Glutamatergic neuron (in vitro differentiated cells): ENCODE data around the gene OR2T27. TPM values are rescaled to one million over a fixed set of nuclear protein-coding genes. Genes with fewer than 3 reads are reported as not detected.
"Not testable (repeated sequence)": the region's sequence is repeated elsewhere in the genome, so short reads cannot be mapped to it uniquely, and the experiment has no call there.

Experiments used
- DNase-seq: peaks from one replicate; pipeline ENCODE4 v3.0.0; 2022
- H3K27ac Mint-ChIP-seq: one replicate; pipeline ENCODE4 v1.8.0; 2020; ENCODE audit warnings: mild to moderate bottlenecking, mixed read lengths, inconsistent platforms; ENCODE audit not compliant: unreplicated experiment
- H3K27me3 Mint-ChIP-seq: one replicate; pipeline ENCODE4 v1.8.0; 2020; ENCODE audit warnings: mild to moderate bottlenecking, moderate library complexity, mixed read lengths, inconsistent platforms; ENCODE audit not compliant: unreplicated experiment
- H3K36me3 Mint-ChIP-seq: one replicate; pipeline ENCODE4 v1.8.0; 2020; ENCODE audit warnings: mild to moderate bottlenecking, mixed read lengths, inconsistent platforms; ENCODE audit not compliant: unreplicated experiment
- H3K4me1 Mint-ChIP-seq: one replicate; pipeline ENCODE4 v1.8.0; 2020; ENCODE audit warnings: mild to moderate bottlenecking, low read depth, mixed read lengths, inconsistent platforms; ENCODE audit not compliant: unreplicated experiment
- H3K4me3 Mint-ChIP-seq: one replicate; pipeline ENCODE4 v1.8.0; 2020; ENCODE audit warnings: mild to moderate bottlenecking, mixed read lengths, inconsistent platforms; ENCODE audit not compliant: unreplicated experiment
- H3K9me3 Mint-ChIP-seq: one replicate; pipeline ENCODE4 v1.8.0; 2020; ENCODE audit warnings: mild to moderate bottlenecking, moderate library complexity, mixed read lengths, inconsistent platforms; ENCODE audit not compliant: unreplicated experiment
- total RNA-seq: library from RNA; stranded (reverse); fragmentation: NEBNext Ultra II Directional; extraction: Animal tissue kit (Norgen Biotek cat#: 25700); gene quantifications from one replicate; pipeline ENCODE4 v1.2.1, GENCODE V29; 2021; ENCODE audit not compliant: unreplicated experiment
- TF ChIP-seq, protein P1 (sequence below): fragments of 200-600 bp; sonication (generic); IDR thresholded peaks from one replicate; pipeline ENCODE4 v1.5.0; 2021; ENCODE audit not compliant: partially characterized antibody, unreplicated experiment

The OR2T27 gene
- total RNA-seq, 1 donor from 2014 or later: not detected

GRCh38 chr1:248691567-248692155 is 36.3 kb upstream of the OR2T27 start:
- Mint-ChIP-seq H3K36me3 (peaks cover 8% of the 10 kb centered on the region), H3K9me3 (peaks cover 22% of the 10 kb centered on the region), H3K27me3 (peaks cover 9% of the 10 kb centered on the region), H3K27ac (no peak overlapping the region), H3K4me1 (no peaks in the 10 kb centered on the region), H3K4me3 (no peak overlapping the region)
- DNase-seq: no peak
- TF ChIP-seq, protein P1, sequence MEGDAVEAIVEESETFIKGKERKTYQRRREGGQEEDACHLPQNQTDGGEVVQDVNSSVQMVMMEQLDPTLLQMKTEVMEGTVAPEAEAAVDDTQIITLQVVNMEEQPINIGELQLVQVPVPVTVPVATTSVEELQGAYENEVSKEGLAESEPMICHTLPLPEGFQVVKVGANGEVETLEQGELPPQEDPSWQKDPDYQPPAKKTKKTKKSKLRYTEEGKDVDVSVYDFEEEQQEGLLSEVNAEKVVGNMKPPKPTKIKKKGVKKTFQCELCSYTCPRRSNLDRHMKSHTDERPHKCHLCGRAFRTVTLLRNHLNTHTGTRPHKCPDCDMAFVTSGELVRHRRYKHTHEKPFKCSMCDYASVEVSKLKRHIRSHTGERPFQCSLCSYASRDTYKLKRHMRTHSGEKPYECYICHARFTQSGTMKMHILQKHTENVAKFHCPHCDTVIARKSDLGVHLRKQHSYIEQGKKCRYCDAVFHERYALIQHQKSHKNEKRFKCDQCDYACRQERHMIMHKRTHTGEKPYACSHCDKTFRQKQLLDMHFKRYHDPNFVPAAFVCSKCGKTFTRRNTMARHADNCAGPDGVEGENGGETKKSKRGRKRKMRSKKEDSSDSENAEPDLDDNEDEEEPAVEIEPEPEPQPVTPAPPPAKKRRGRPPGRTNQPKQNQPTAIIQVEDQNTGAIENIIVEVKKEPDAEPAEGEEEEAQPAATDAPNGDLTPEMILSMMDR: no peak

- Mint-ChIP-seq H3K4me3 (no peak overlapping the region), H3K4me1 (no peaks in the 10 kb centered on the region), H3K9me3 (peaks cover 17% of the 10 kb centered on the region), H3K27me3 (peaks cover 5% of the 10 kb centered on the region), H3K27ac (no peak overlapping the region), H3K36me3 (peaks cover 5% of the 10 kb centered on the region)
- TF ChIP-seq, protein P1: no peak
- no peak for DNase-seq
These were observed 33.4 kb upstream of the OR2T27 start for GRCh38 chr1:248688527-248689298.

- H3K4me1 Mint-ChIP-seq: no peaks in the 10 kb centered on the region
- no peak overlapping the region for H3K4me3 Mint-ChIP-seq
- no peaks in the 10 kb centered on the region for H3K27me3 Mint-ChIP-seq
- no peak for DNase-seq
- H3K9me3 Mint-ChIP-seq: peaks cover 9% of the 10 kb centered on the region
- no peak overlapping the region for H3K27ac Mint-ChIP-seq
- no peaks in the 10 kb centered on the region for H3K36me3 Mint-ChIP-seq
- TF ChIP-seq, protein P1: no peak
These were observed 31.5 kb upstream of the OR2T27 start for GRCh38 chr1:248686815-248687214.

DNA sequence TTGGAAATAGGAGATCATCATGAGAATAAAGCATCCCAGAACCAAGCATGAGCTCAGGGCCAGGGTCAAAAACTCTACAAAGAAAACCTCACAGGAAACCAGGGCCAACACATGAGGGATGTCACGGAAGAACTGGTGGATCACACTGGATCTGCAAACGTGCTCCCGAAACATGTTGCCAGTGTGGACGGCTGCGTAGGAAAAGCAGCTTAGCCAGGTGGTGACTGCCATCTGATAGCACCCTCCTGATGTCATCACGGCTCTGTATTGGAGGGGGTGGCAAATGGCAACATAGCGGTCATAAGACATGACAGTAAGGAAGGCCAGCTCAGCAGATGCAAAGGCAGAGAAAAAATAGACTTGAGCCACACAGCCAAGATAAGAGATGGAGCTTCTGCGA is 26.3 kb upstream of the OR2T27 start:
- no peaks in the 10 kb centered on the region for H3K27me3 Mint-ChIP-seq
- no peaks in the 10 kb centered on the region for H3K4me1 Mint-ChIP-seq
- no peak overlapping the region for H3K4me3 Mint-ChIP-seq
- DNase-seq: no peak
- TF ChIP-seq, protein P1: no peak
- no peak overlapping the region for H3K27ac Mint-ChIP-seq
- peaks cover 7% of the 10 kb centered on the region for H3K36me3 Mint-ChIP-seq
- H3K9me3 Mint-ChIP-seq: peaks cover 5% of the 10 kb centered on the region

DNA sequence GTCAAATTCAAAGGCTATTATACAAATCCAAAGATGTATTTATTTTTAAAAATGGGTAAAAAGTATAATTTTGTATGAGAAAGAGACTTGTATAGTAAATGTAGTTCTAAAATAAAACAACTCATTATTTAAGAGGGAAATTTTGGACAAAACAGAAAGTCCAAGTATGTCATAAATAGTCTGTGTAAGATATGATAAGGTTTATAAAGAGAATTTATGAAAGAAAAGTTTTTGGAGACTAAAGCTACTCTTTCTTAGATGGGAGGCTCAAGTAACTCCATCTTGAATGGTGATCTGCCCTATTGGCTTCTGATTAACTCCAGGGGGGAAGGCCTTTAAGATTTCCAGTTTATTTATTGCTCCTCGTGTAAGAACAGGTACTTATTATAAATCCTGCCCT is 14.7 kb upstream of the OR2T27 start:
- no peaks in the 10 kb centered on the region for H3K36me3 Mint-ChIP-seq
- H3K9me3 Mint-ChIP-seq: peaks cover 2% of the 10 kb centered on the region
- no peak for DNase-seq
- peaks cover under 1% of the 10 kb centered on the region for H3K27me3 Mint-ChIP-seq
- TF ChIP-seq, protein P1: no peak
- H3K27ac Mint-ChIP-seq: no peak overlapping the region
- H3K4me3 Mint-ChIP-seq: no peak overlapping the region
- no peaks in the 10 kb centered on the region for H3K4me1 Mint-ChIP-seq

- not testable (repeated sequence) for H3K9me3 Mint-ChIP-seq, H3K27ac Mint-ChIP-seq, H3K36me3 Mint-ChIP-seq
These were observed 8.4 kb upstream of the OR2T27 start for GRCh38 chr1:248663453-248664328.

DNA sequence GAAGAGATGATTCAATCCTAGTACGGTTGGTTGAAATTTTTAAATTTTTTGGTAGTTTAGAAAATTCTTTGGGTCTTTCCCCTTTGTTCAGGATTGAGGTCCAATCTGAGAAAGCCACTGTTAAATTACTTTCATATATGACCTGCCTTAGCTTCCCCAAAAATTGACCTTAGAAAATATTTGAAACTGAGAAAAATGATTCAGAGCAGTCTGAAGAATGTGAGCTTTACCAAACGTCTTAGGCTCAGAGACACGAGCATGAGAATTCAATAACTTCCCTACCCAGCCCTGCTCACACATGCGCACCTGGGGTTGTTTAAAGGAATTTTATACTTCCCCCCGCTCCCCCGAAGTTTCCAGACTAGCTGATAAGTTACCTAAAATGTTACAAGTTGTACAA is 1.5 kb upstream of the OR2T27 start:
- DNase-seq, H3K36me3 Mint-ChIP-seq, H3K27ac Mint-ChIP-seq, H3K4me1 Mint-ChIP-seq, H3K9me3 Mint-ChIP-seq, H3K27me3 Mint-ChIP-seq, H3K4me3 Mint-ChIP-seq: not testable (repeated sequence)

More at GRCh38 chr1:248663453-248664328, 8.4 kb upstream of the OR2T27 start:
- DNase-seq, H3K4me1 Mint-ChIP-seq, H3K27me3 Mint-ChIP-seq, H3K4me3 Mint-ChIP-seq: not testable (repeated sequence)
